ENCODE results near the gene S100A6. TPM values are rescaled to one million over a fixed set of nuclear protein-coding genes. Genes with fewer than 3 reads are reported as not detected.
"Not testable (repeated sequence)": the region's sequence is repeated elsewhere in the genome, so short reads cannot be mapped to it uniquely, and the experiment has no call there.

Gene S100A6
- total RNA-seq, 1 donor from 2014 or later, result 14.8 TPM

DNA sequence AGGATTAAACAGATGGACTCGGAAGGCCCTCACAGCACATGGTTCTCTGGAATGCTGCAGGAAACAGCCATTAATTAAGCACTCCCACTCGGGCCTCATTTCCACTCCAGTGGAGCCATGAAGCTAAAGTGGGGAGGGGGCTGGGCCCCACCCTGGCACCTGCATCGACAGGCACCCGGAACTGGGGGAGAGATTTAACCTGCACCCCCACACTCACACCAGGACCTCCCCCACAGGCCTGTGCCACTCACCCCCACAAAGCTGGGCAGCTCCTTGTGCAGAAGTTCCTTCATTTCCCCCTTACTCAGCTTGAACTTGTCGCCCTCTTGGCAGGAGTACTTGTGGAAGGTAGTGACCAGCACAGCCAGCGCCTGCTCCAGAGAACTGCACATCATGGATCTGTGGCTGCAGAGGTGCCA is 27.7 kb upstream of the S100A6 start:
- DNase-seq (ENCODE audit: low spot score, unreplicated experiment), result no peak
- Mint-ChIP-seq H3K9me3 (ENCODE audit: low read depth) (no peaks in the 10 kb centered on the region), H3K4me3 (ENCODE audit: low read depth) (no peak overlapping the region), H3K4me1 (ENCODE audit: low read depth) (peaks cover 23% of the 10 kb centered on the region), H3K36me3 (ENCODE audit: insufficient read depth) (no peaks in the 10 kb centered on the region), H3K27me3 (no peaks in the 10 kb centered on the region), H3K27ac (peak overlapping the region; percentile 77)
- TF ChIP-seq, protein P1, sequence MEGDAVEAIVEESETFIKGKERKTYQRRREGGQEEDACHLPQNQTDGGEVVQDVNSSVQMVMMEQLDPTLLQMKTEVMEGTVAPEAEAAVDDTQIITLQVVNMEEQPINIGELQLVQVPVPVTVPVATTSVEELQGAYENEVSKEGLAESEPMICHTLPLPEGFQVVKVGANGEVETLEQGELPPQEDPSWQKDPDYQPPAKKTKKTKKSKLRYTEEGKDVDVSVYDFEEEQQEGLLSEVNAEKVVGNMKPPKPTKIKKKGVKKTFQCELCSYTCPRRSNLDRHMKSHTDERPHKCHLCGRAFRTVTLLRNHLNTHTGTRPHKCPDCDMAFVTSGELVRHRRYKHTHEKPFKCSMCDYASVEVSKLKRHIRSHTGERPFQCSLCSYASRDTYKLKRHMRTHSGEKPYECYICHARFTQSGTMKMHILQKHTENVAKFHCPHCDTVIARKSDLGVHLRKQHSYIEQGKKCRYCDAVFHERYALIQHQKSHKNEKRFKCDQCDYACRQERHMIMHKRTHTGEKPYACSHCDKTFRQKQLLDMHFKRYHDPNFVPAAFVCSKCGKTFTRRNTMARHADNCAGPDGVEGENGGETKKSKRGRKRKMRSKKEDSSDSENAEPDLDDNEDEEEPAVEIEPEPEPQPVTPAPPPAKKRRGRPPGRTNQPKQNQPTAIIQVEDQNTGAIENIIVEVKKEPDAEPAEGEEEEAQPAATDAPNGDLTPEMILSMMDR (IDR thresholded peaks at IDR 0.05; ENCODE audit: unreplicated experiment), result no peak

DNA sequence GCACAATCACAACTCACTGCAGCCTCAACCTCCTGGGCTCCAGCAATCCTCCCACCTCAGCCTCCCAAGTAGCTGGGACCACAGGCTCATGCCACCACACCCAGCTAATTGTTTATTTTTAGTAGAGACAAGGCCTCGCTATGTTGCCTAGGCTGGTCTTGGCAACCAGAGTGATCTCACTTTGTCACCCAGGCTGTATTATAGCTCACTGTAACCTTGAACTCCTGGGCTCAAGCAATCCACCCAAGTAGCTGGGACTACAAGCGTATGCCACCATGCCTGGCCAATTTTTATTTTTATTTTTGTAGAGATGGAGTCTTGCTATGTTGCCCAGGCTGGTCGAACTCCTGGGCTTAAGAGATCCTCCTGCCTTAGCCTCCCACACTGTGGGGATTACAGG is 26.2 kb upstream of the S100A6 start:
- DNase-seq (ENCODE audit: low spot score, unreplicated experiment); H3K36me3 Mint-ChIP-seq (ENCODE audit: insufficient read depth); H3K27me3 Mint-ChIP-seq; H3K27ac Mint-ChIP-seq; H3K4me3 Mint-ChIP-seq (ENCODE audit: low read depth); H3K9me3 Mint-ChIP-seq (ENCODE audit: low read depth): not testable (repeated sequence)
- peaks cover 13% of the 10 kb centered on the region for H3K4me1 Mint-ChIP-seq (ENCODE audit: low read depth)

DNA sequence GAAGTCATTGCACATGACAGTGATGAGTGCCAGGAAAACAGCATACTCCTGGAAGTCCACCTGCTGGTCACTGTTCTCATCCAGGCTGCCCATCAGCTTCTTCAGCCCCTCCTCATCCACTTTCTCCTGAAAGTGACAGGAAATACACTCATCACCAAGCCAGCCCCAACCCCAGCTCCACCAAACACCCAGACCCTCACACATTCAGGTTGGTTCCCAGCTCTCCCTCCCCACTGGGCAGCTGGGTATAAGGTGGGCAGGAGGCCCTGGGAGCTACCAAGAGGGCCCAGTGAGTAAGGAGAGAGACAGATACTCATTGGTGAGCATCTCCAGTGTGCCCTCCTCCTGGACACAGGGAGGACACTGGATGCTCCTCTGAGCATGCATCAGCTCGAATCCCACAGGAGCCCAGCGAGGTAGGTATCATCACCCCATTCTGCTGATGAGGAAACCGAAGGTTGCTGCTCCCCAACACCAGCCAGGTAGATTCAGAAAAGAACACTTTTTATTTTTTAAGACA is 25.7 kb upstream of the S100A6 start:
- no peaks in the 10 kb centered on the region for H3K27me3 Mint-ChIP-seq
- H3K4me1 Mint-ChIP-seq (ENCODE audit: low read depth), result peaks cover 8% of the 10 kb centered on the region
- no peak for DNase-seq (ENCODE audit: low spot score, unreplicated experiment)
- H3K36me3 Mint-ChIP-seq (ENCODE audit: insufficient read depth), result no peaks in the 10 kb centered on the region
- no peak overlapping the region for H3K4me3 Mint-ChIP-seq (ENCODE audit: low read depth)
- no peak overlapping the region for H3K27ac Mint-ChIP-seq
- TF ChIP-seq, protein P1 (IDR thresholded peaks at IDR 0.05; ENCODE audit: unreplicated experiment), result no peak
- no peaks in the 10 kb centered on the region for H3K9me3 Mint-ChIP-seq (ENCODE audit: low read depth)

DNA sequence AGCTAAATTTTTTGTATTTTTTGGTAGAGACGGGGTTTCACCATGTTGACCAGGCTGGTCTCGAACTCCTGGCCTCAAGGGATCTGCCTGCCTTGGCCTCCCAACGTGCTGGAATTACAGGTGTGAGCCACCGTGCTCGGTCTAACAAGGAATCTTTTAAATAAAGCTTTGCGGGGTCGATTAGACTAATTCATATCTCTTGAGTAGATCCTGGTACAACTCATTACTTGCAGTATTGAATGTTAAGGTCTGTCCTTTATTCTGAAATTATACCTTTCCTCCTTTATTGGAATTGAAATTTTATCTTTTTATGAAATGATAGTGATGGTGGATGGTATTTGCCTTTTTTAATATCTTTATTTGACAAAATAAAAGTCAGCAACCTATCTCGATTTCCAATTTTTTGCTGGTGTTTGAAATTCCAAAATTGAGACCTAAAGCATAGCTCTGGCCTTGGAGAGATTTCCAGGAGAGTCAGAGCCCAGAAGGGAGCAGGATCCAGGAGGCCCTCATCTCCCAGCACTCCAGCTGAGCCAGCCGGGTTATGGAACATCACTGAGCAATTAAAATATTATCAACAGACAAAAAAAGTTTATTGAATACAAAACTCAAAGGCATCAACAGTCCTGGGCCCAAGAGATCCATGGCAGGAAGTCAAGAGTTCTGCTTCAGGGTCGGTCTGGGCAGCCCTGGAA is 25.1 kb upstream of the S100A6 start:
- no peak overlapping the region for H3K27ac Mint-ChIP-seq
- no peaks in the 10 kb centered on the region for H3K9me3 Mint-ChIP-seq (ENCODE audit: low read depth)
- H3K36me3 Mint-ChIP-seq (ENCODE audit: insufficient read depth), result no peaks in the 10 kb centered on the region
- TF ChIP-seq, protein P1 (IDR thresholded peaks at IDR 0.05; ENCODE audit: unreplicated experiment), result no peak
- no peak for DNase-seq (ENCODE audit: low spot score, unreplicated experiment)
- no peak overlapping the region for H3K4me3 Mint-ChIP-seq (ENCODE audit: low read depth)
- no peaks in the 10 kb centered on the region for H3K27me3 Mint-ChIP-seq
- H3K4me1 Mint-ChIP-seq (ENCODE audit: low read depth), result peaks cover 5% of the 10 kb centered on the region

DNA sequence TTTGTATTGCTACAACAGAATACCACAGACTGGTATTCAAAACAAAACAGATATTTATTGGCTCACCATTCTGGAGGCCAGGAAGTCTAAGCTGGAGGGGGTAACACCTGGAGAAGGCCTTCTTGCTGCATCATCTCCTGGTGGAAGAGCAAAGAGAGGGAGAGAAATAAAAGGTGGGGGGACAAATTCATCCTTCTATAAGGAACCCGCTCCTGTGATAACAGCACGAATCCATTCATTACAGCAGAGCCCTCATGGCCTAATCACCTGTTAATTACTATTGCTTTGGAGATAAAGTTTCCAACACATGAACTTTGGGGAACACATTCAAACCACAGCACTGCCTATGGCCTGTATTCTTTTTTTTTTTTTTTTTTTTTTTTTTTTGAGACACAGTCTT is 24.4 kb upstream of the S100A6 start:
- Mint-ChIP-seq H3K27me3 (no peaks in the 10 kb centered on the region), H3K9me3 (ENCODE audit: low read depth) (no peaks in the 10 kb centered on the region), H3K4me3 (ENCODE audit: low read depth) (no peak overlapping the region), H3K4me1 (ENCODE audit: low read depth) (peaks cover under 1% of the 10 kb centered on the region), H3K36me3 (ENCODE audit: insufficient read depth) (no peaks in the 10 kb centered on the region), H3K27ac (no peak overlapping the region)
- TF ChIP-seq, protein P1 (IDR thresholded peaks at IDR 0.05; ENCODE audit: unreplicated experiment), result no peak
- DNase-seq (ENCODE audit: low spot score, unreplicated experiment), result no peak

DNA sequence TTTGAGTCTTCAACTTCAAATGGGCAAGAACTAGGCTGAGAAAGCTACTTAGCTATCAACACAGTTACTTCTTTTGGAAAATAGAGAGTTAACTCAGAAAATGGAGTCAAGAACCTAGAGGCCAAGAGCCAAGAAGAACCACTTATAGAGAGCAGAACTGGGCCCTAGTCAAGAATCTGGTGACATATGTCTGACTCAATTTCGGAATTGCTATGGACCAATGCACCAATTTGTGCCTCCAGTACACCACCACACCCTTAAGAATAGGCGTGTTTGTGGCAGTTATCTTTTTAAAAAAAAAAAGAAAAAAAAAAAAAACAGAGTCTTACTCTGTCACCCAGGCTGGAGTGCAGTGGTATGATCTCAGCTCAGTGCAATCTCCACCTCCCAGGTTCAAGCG is 22.1 kb upstream of the S100A6 start:
- H3K27ac Mint-ChIP-seq, result no peak overlapping the region
- no peak for DNase-seq (ENCODE audit: low spot score, unreplicated experiment)
- no peaks in the 10 kb centered on the region for H3K9me3 Mint-ChIP-seq (ENCODE audit: low read depth)
- TF ChIP-seq, protein P1 (IDR thresholded peaks at IDR 0.05; ENCODE audit: unreplicated experiment), result no peak
- H3K4me3 Mint-ChIP-seq (ENCODE audit: low read depth), result no peak overlapping the region
- no peaks in the 10 kb centered on the region for H3K36me3 Mint-ChIP-seq (ENCODE audit: insufficient read depth)
- no peaks in the 10 kb centered on the region for H3K27me3 Mint-ChIP-seq
- no peaks in the 10 kb centered on the region for H3K4me1 Mint-ChIP-seq (ENCODE audit: low read depth)
